Erythroblast (primary cell): ENCODE measurements around the gene NPTX1.

Source experiments
- GATA1 ChIP-seq: IDR thresholded peaks from 2 replicates; pipeline ENCODE4 v1.6.1; 2011; ENCODE audit warnings: low read depth, mild to moderate bottlenecking, control low read depth, low read length, moderate library complexity
- POLR2A ChIP-seq: IDR thresholded peaks from 2 replicates; pipeline ENCODE4 v1.6.1; 2011; ENCODE audit warnings: mild to moderate bottlenecking, low read length

DNA sequence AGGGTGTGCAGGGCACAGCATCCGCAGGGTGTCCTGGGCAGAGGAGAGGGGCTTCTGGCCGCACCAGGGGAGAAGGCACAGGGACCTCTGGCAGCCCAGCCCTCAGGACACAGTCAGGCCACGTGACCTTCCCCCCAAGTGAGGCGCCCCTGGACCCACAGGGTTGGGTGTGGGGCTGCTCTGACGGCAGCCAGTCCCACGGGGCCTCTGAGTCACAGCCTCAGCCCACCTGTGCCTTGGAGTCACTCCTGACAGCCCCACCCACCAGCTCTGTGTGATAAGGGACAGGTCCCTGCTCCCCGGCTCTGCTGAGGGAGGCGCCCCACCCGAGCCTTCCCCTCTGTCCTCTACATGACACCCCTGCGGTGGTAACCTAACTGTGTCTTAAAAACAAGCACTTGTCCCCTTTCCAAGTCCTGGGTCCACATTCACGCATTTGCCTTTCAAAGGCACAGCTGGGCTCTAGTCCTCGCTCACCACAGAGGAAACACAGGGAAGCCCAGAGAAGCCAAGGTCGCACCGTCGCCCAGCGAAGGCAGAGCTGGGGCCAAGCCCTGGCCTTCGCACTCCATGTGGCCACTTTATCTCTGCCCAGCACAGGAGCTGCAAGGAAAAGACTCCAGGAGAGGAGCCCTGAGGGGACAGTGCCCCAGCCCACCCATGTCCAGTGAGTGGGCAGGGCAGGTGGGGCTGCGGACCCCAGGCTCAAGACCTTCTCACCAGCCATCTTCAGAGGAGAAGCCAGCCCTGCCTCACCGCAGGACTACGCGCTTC lies 5.1 kb upstream of the NPTX1 start:
- TF ChIP-seq POLR2A, result no peak
- TF ChIP-seq GATA1, result no peak
